Esophagus muscularis mucosa (tissue), 3 donors: ENCODE results near the gene GPR137B.

Source experiments
- CTCF ChIP-seq, 3 experiments: fragments of 200-600 bp in 2 of 3; fragments of 450-650 bp in 1 of 3; sonication (generic) in 2 of 3; IDR thresholded peaks; one replicate each; pipeline ENCODE4 v1.5.1; 2017 to 2019; ENCODE audit warnings: antibody characterized with exemption in 3 of 3, mild to moderate bottlenecking in 2 of 3, moderate library complexity in 1 of 3
- POLR2AphosphoS5 ChIP-seq, 2 donors: sonication (generic); formaldehyde crosslinking; IDR thresholded peaks; one replicate each; pipeline ENCODE4 v1.6.1; 2017; ENCODE audit warnings: antibody characterized with exemption in 2 of 2

GRCh38 chr1:236222632-236223031 is 80.3 kb downstream of the GPR137B start:
- TF ChIP-seq CTCF (IDR thresholded peaks at IDR 0.05) (no peak), POLR2AphosphoS5 (IDR thresholded peaks at IDR 0.05) (no peak)
